Midbrain (tissue), 1 donor: ENCODE results near the gene MAP2K5.

ENCODE experiments used
- DNase-seq: peaks from one replicate; lab custom pipeline; 2025; lab: John Stamatoyannopoulos, UW

Gene MAP2K5

GRCh38 chr15:67784090-67784781 lies 241.7 kb downstream of the MAP2K5 start:
- no peak for DNase-seq

GRCh38 chr15:67784856-67785430 lies 242.4 kb downstream of the MAP2K5 start:
- DNase-seq, result no peak

- no peak for DNase-seq
Observed at GRCh38 chr15:67785431-67785830, 242.9 kb downstream of the MAP2K5 start.

- no peak for DNase-seq
Observed at GRCh38 chr15:67786646-67787045, 244.1 kb downstream of the MAP2K5 start.

GRCh38 chr15:67788986-67789385 lies 246.5 kb downstream of the MAP2K5 start:
- DNase-seq, result no peak

GRCh38 chr15:67790610-67791319 lies 248.3 kb downstream of the MAP2K5 start:
- no peak for DNase-seq

GRCh38 chr15:67792250-67792942 lies 249.9 kb downstream of the MAP2K5 start:
- DNase-seq, result no peak

GRCh38 chr15:67794832-67795574 lies 252.5 kb downstream of the MAP2K5 start:
- DNase-seq, result no peak

GRCh38 chr15:67796196-67797127 lies 254.0 kb downstream of the MAP2K5 start:
- DNase-seq, result no peak

- DNase-seq, result no peak
Observed at GRCh38 chr15:67799801-67800205, 257.3 kb downstream of the MAP2K5 start.

- no peak for DNase-seq
Observed at GRCh38 chr15:67801142-67801541, 258.6 kb downstream of the MAP2K5 start.

- DNase-seq, result no peak
Observed at GRCh38 chr15:67801926-67802914, 259.7 kb downstream of the MAP2K5 start.

GRCh38 chr15:67803299-67803698 lies 260.8 kb downstream of the MAP2K5 start:
- DNase-seq, result no peak

GRCh38 chr15:67803996-67804843 lies 261.7 kb downstream of the MAP2K5 start:
- DNase-seq, result no peak

- no peak for DNase-seq
Observed at GRCh38 chr15:67805008-67805665, 262.6 kb downstream of the MAP2K5 start.

GRCh38 chr15:67805666-67806516 lies 263.4 kb downstream of the MAP2K5 start:
- DNase-seq, result no peak

GRCh38 chr15:67806536-67806935 lies 264.0 kb downstream of the MAP2K5 start:
- DNase-seq, result no peak
